Tibial nerve (tissue), 4 donors: ENCODE data around the gene TRIM39.

Source experiments
- EP300 ChIP-seq, 2 donors: sonication (generic); formaldehyde crosslinking; IDR thresholded peaks; one replicate each; pipeline ENCODE4 v1.6.1; 2017; ENCODE audit warnings: antibody characterized with exemption in 2 of 2, mild to moderate bottlenecking in 1 of 2
- POLR2A ChIP-seq, 2 donors: fragments of 450-650 bp; IDR thresholded peaks; one replicate each; pipeline ENCODE4 v1.6.1; 2017; ENCODE audit warnings: antibody characterized with exemption in 2 of 2, mild to moderate bottlenecking in 2 of 2, moderate library complexity in 2 of 2
- TF ChIP-seq, protein P1 (sequence below), 5 experiments: fragments of 200-600 bp in 3 of 5; fragments of 450-650 bp in 2 of 5; sonication (generic) in 3 of 5; IDR thresholded peaks; one replicate each; pipeline ENCODE4 v1.5.1; 2016 to 2019; ENCODE audit warnings: antibody characterized with exemption in 5 of 5, mild to moderate bottlenecking in 3 of 5, moderate library complexity in 2 of 5

GRCh38 chr6:30359276-30359675, 32.5 kb downstream of the TRIM39 start:
- TF ChIP-seq, protein P1, sequence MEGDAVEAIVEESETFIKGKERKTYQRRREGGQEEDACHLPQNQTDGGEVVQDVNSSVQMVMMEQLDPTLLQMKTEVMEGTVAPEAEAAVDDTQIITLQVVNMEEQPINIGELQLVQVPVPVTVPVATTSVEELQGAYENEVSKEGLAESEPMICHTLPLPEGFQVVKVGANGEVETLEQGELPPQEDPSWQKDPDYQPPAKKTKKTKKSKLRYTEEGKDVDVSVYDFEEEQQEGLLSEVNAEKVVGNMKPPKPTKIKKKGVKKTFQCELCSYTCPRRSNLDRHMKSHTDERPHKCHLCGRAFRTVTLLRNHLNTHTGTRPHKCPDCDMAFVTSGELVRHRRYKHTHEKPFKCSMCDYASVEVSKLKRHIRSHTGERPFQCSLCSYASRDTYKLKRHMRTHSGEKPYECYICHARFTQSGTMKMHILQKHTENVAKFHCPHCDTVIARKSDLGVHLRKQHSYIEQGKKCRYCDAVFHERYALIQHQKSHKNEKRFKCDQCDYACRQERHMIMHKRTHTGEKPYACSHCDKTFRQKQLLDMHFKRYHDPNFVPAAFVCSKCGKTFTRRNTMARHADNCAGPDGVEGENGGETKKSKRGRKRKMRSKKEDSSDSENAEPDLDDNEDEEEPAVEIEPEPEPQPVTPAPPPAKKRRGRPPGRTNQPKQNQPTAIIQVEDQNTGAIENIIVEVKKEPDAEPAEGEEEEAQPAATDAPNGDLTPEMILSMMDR (IDR thresholded peaks at IDR 0.05), result no peak
- TF ChIP-seq POLR2A (IDR thresholded peaks at IDR 0.05), result no peak
- no peak for TF ChIP-seq EP300 (IDR thresholded peaks at IDR 0.05)
